Subcutaneous abdominal adipose tissue (tissue), 5 donors: Measurements from ENCODE around the gene MAGOHB.
A peak's percentile ranks its signal among the peaks of the same experiment; 100 is the strongest.
"Not testable (repeated sequence)": the region's sequence is repeated elsewhere in the genome, so short reads cannot be mapped to it uniquely, and the experiment has no call there.

Experiments used
- H3K27ac ChIP-seq: one replicate; pipeline ENCODE4 v1.7.0; 2013; ENCODE audit warnings: low read depth, mild to moderate bottlenecking, inconsistent platforms, low read length, moderate library complexity
- H3K27me3 ChIP-seq, 5 donors: one replicate each; pipeline ENCODE4 v1.7.0; 2013; ENCODE audit warnings: low read length in 5 of 5, inconsistent platforms in 1 of 5; ENCODE audit not compliant: control insufficient read depth in 5 of 5, insufficient read depth in 4 of 5
- H3K36me3 ChIP-seq, 5 donors: one replicate each; pipeline ENCODE4 v1.7.0; 2013; ENCODE audit warnings: low read length in 5 of 5; ENCODE audit not compliant: control insufficient read depth in 5 of 5, insufficient read depth in 5 of 5
- H3K4me1 ChIP-seq, 5 donors: one replicate each; pipeline ENCODE4 v1.7.0; 2013; ENCODE audit warnings: low read length in 5 of 5, mild to moderate bottlenecking in 3 of 5, moderate library complexity in 1 of 5; ENCODE audit not compliant: control insufficient read depth in 5 of 5, insufficient read depth in 5 of 5
- H3K4me3 ChIP-seq, 5 donors: one replicate each; pipeline ENCODE4 v1.7.0; 2013; ENCODE audit warnings: low read length in 5 of 5, low read depth in 1 of 5
- H3K9ac ChIP-seq, 5 donors: one replicate each; pipeline ENCODE4 v1.7.0; 2013; ENCODE audit warnings: low read length in 5 of 5, mild to moderate bottlenecking in 4 of 5, moderate library complexity in 3 of 5
- H3K9me3 ChIP-seq, 5 donors: one replicate each; pipeline ENCODE4 v1.7.0; 2013; ENCODE audit warnings: low read length in 5 of 5; ENCODE audit not compliant: control insufficient read depth in 5 of 5
- donor health status: healthy.
- donor health status: healthy.
- donor health status: healthy.
- donor health status: healthy.
- donor health status: healthy.

MAGOHB gene

DNA sequence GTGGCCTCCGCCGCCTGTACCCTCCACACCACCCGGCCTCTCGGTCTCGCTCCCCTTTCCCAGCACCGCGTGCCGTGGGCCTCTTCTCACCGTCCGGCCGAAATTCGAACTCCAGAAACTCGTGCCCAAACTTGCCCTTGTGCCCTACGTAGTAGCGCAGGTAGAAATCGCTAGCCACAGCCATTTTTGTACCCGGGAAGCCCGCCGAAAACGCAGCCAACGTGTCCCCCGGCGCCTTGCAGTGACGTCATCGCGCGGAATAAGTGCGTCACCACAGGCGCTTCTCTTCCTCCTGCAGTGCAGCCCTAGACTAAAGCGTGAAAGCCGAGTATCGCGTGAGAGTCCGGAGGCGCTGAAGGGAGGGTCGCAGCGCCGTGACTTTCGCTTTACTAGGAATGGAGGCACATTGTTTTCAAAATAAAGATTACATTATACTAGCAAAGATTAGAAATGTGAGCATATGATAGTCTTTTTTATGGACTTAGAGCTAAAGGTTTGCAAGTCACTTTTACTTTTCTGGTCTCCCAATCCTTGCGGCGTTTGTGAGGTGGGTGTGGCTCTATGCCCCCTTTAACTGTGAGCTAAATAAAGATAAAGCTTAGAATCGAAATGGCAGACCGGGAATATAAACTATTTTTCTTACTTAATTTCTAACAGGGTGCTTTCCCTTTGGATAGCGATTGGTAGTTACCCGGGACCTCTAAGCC is at the start of gene MAGOHB:
TSS of gene MAGOHB (minus strand) at position 261 of the 707 bp plus-strand sequence. CDS start at position 184, 77 bp downstream.
- Histone ChIP-seq H3K4me1 (peaks cover 3 to 20% (median 19%) of the 10 kb centered on the region in 5 donors), H3K27ac (peak within 1 kb of the TSS; percentile 88), H3K4me3 (peak within 1 kb of the TSS; percentile 82 to 97 (median 92)), H3K36me3 (peaks cover 6 to 16% (median 13%) of the 10 kb centered on the region in 5 donors), H3K9me3 (no peaks in the 10 kb centered on the region), H3K27me3 (no peaks in the 10 kb centered on the region), H3K9ac (peak within 1 kb of the TSS; percentile 81 to 98 (median 96))

DNA sequence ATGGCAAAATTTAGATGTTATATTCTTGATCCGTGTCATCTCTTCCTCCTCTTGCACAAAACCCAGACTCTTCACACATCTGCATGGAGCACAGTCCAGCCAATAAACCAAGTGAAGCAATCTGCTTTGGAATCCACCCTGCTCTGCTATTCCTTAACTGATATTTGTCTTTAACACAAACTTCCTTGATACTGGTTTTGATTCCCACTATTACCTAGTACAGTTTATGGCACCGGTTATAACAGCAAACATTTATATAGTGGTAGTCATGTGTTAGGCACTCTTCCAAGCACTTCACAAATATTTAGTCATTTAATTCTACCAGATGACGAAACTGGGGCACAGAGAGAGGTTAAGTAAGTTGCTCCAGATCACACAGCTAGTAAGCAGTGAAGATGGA is 47.9 kb upstream of the MAGOHB start:
- H3K36me3 ChIP-seq = no peaks in the 10 kb centered on the region
- no peaks in the 10 kb centered on the region for H3K4me1 ChIP-seq
- no peak overlapping the region for H3K27ac ChIP-seq

GRCh38 chr12:10654003-10654402 is 40.6 kb upstream of the MAGOHB start:
- Histone ChIP-seq H3K4me3 (no peak overlapping the region), H3K36me3 (no peaks in the 10 kb centered on the region), H3K9ac (no peak overlapping the region), H3K9me3 (peaks cover 0 to 3% (median 0%) of the 10 kb centered on the region in 5 donors), H3K27ac (no peak overlapping the region), H3K4me1 (no peaks in the 10 kb centered on the region), H3K27me3 (no peaks in the 10 kb centered on the region)

More for the DNA sequence above, 47.9 kb upstream of the MAGOHB start:
- Histone ChIP-seq H3K4me3 (no peak overlapping the region), H3K27me3 (peaks cover 0 to 2% (median 0%) of the 10 kb centered on the region in 5 donors), H3K9me3 (peaks cover 0 to 3% (median 0%) of the 10 kb centered on the region in 5 donors), H3K9ac (no peak overlapping the region)

GRCh38 chr12:10652192-10652591 is 38.8 kb upstream of the MAGOHB start:
- no peaks in the 10 kb centered on the region for H3K36me3 ChIP-seq
- no peak overlapping the region for H3K27ac ChIP-seq
- peaks cover 0 to 3% (median 0%) of the 10 kb centered on the region in 5 donors for H3K9me3 ChIP-seq
- no peak overlapping the region for H3K4me3 ChIP-seq
- H3K9ac ChIP-seq = no peak overlapping the region
- no peaks in the 10 kb centered on the region for H3K4me1 ChIP-seq
- H3K27me3 ChIP-seq = no peaks in the 10 kb centered on the region

DNA sequence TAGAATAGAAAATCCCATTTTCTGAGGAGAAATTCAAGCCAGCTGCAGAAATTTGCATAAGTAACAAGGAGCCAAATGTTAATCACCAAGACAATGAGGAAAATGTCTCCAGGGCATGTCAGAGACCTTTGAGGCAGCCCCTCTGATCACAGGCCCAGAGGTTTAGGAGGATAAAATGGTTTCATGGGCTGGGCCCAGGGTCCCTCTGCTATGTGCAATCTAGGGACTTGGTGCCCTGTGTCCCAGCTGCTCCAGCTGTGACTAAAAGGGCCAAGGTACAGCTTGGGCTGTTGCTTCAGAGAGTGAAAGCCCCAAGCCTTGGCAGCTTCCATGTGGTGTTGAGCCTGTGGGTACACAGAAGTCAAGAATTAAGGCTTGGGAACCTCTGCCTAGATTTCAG is 33.2 kb upstream of the MAGOHB start:
- not testable (repeated sequence) for H3K36me3 ChIP-seq, H3K4me1 ChIP-seq, H3K27me3 ChIP-seq, H3K9ac ChIP-seq, H3K4me3 ChIP-seq, H3K27ac ChIP-seq
- peaks cover 0 to 17% (median 9%) of the 10 kb centered on the region in 5 donors for H3K9me3 ChIP-seq

DNA sequence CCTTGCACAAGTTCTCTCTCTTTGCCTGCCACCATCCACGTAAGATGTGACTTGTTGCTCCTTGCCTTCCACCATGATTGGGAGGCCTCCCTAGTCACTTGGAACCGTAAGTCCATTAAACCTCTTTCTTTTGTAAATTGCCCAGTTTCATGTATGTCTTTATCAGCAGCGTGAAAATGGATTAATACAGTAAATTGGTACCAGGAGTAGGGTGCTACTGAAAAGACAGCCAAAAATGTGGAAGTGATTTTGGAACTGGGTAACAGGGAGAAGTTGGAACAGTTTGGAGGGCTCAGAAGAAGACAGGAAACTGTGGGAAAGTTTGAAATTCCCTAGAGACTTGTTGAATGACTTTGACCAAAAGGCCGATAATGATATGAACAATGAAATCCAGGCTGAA is 32.5 kb upstream of the MAGOHB start:
- H3K27ac ChIP-seq = no peak overlapping the region
- H3K36me3 ChIP-seq = no peaks in the 10 kb centered on the region
- H3K4me1 ChIP-seq = peaks cover 0 to 8% (median 0%) of the 10 kb centered on the region in 5 donors
- H3K27me3 ChIP-seq = no peaks in the 10 kb centered on the region
- H3K9me3 ChIP-seq = peaks cover 0 to 17% (median 9%) of the 10 kb centered on the region in 5 donors
- no peak overlapping the region for H3K9ac ChIP-seq
- no peak overlapping the region for H3K4me3 ChIP-seq

GRCh38 chr12:10641735-10642500 is 28.5 kb upstream of the MAGOHB start:
- Histone ChIP-seq H3K4me3 (no peak overlapping the region), H3K27me3 (no peaks in the 10 kb centered on the region), H3K4me1 (peaks cover 0 to 8% (median 0%) of the 10 kb centered on the region in 5 donors), H3K36me3 (no peaks in the 10 kb centered on the region), H3K9ac (peak overlapping the region in 1 of 5 donors; percentile 13), H3K9me3 (peaks cover 0 to 14% (median 9%) of the 10 kb centered on the region in 5 donors), H3K27ac (no peak overlapping the region)

DNA sequence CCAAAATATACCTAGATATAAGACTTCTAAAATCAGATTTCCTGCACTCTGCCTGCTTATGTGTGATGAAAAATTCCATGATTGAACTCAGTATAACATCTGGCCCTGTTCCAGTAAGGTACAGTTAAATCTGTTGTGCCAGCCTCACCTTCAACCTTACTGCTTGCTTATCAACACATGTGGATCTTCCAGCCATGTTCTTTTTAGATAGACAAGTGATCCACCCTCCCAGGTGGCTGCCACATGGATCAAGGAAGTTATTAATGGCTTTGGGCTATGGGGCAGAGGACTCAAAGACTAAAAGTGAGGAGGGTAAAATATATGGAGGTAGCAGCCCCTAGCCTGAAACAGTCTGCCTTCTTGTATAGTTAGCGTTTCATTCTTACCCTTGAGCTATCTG is 25.3 kb upstream of the MAGOHB start:
- Histone ChIP-seq H3K27ac (no peak overlapping the region), H3K9ac (no peak overlapping the region), H3K4me1 (peaks cover 0 to 8% (median 0%) of the 10 kb centered on the region in 5 donors), H3K27me3 (no peaks in the 10 kb centered on the region), H3K36me3 (no peaks in the 10 kb centered on the region), H3K4me3 (no peak overlapping the region), H3K9me3 (no peaks in the 10 kb centered on the region)

DNA sequence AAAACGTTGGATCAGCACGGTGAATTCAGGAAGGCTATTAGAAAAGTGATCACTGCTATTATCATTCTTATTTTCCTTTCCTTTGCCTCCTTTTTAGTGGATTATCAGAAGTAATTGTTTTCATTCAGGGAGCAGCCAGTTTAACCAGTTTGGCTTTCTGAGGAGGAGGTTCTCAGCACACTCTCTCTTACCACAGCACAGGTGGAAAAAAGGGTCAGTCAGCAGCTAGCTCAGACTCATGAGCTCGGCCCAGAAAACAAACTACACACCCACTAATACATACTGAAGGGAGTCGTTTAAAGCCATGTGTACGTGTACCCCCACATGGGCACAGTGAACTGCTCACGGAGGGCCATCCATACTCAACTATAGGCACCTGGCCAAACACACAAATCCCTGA is 23.2 kb upstream of the MAGOHB start:
- Histone ChIP-seq H3K4me3 (no peak overlapping the region), H3K9me3 (no peaks in the 10 kb centered on the region), H3K36me3 (no peaks in the 10 kb centered on the region), H3K4me1 (peaks cover 0 to 8% (median 5%) of the 10 kb centered on the region in 5 donors), H3K9ac (no peak overlapping the region), H3K27ac (no peak overlapping the region), H3K27me3 (no peaks in the 10 kb centered on the region)

DNA sequence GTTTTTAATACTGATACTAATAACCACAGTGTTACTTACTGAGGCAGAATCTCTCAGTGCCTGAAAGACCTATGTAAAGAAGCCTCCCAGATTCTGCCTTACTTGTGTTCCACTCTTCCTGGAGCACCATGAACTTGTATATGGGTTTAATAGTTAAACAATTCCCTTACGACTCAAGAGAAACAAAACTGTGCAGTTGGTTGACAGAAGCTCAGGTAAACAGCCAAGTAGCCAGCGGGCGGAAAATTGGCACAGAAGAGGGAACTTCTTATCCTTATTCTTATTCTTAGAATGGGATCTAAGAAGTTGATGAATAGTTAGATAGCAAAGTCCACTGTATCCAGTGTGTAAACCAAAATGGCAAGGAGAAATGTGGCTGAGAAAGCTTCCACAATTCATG is 22.7 kb upstream of the MAGOHB start:
- H3K27ac ChIP-seq = no peak overlapping the region
- no peak overlapping the region for H3K4me3 ChIP-seq
- H3K9ac ChIP-seq = no peak overlapping the region
- H3K4me1 ChIP-seq = peaks cover 0 to 9% (median 5%) of the 10 kb centered on the region in 5 donors
- no peaks in the 10 kb centered on the region for H3K9me3 ChIP-seq
- no peaks in the 10 kb centered on the region for H3K27me3 ChIP-seq
- H3K36me3 ChIP-seq = no peaks in the 10 kb centered on the region
